GM18951 (cell line): ENCODE measurements around the gene IRX5.

ENCODE experiments used
- POLR2A ChIP-seq: IDR thresholded peaks from 4 replicates; pipeline ENCODE4 v1.6.1; 2011; ENCODE audit warnings: mild to moderate bottlenecking; ENCODE audit not compliant: insufficient read length, insufficient read depth; ENCODE audit errors: extremely low read depth
- in situ Hi-C: fragments of 300-500 bp; cut with MboI; formaldehyde crosslinking; loops from one replicate; pipeline ENCODE4 v1.12.0; 2022; ENCODE audit warnings: low sequenced_read_pairs, mixed read lengths, inconsistent platforms; ENCODE audit not compliant: unreplicated experiment

IRX5 gene

DNA sequence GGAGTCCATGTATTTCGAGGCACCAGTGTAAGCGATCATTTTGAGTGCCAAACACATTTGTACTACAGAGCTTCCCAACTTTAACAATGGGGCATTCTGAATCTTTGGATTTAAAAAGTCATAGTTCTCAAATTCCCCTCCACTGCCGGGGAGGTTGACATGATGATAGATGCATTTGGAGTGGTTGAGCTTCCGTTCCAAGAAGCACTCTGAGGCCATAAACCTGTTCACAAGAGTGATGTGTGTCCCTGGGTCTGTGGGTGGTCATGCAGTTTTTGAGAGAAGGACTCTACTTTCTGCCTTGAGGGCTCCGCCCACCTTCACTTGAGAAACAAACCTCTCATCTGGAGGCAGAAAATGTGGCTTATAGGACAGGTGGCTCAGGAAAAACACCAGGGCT lies 43.7 kb downstream of the IRX5 start:
- in situ Hi-C loops, result no loop called here
- no peak for TF ChIP-seq POLR2A

DNA sequence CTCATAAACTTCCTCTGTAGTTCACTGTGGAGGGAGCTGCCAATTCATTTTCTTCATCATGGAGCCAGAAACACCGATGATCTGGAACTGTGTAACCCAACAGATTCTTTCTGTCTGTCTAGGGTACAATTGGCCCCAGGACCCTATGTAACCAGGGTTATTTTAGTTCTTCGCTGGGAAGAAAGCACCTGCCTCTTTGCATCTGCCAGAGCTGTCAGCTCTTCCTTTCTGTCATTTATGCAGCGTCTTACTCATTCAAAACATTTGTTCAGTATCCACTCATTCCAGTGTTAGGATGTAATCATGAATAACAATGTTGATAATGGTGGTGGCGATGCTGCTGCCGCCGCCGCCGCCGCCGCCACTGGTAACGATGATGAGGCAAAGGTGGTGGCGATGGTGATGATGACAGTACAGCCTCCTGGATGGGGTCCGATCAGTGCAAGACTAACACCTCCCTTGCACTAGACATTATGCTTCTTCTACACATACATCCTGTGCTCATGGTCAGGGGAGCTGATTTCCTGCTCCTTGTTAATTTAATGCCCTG lies 46.1 kb downstream of the IRX5 start:
- no peak for TF ChIP-seq POLR2A
- in situ Hi-C loops, result no loop called here

DNA sequence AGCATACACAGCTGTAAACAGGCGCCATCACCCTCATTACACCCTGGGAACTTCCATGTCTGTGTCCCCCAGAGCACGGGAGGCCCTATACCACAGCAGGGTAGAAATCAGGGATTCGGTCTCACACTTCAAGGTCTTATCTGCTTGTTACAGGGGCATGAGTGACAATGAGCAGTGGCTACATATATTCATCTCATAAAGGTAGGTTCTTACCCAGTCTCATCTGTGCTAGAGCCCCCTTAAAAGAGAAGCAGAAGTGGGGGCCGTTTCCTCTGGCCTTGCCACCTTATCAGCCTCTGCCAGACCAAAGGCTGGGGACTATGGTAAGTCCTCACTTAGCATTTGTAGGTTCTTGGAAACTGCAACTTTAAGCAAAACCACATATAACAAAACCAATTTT lies 46.5 kb downstream of the IRX5 start:
- in situ Hi-C loops, result no loop called here
- TF ChIP-seq POLR2A, result no peak

DNA sequence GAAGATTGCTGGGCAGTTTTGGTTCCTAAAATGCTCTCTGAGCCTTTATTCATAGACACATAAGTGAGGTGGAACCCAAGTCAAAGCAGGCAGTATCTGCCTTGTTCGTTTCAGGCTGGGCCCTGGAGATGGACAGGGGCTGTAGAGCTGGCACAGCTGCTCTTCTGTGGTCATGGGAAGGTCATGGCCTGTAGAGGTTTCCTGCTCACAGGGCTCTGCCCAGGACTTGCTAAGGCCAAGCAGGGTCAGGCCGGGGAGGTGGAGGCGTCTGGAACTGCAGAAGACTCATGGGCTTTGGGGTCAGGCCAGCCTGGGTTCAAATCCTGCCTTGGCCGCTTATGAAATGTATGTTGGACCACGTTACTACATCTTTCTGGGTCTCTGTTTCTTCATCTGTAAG lies 50.2 kb downstream of the IRX5 start:
- in situ Hi-C loops, result no loop called here
- no peak for TF ChIP-seq POLR2A
